Activated CD4-positive, alpha-beta T cell treated with anti-CD3 and anti-CD28 coated beads, Interleukin-2, amount 10 ng/mL, durations not matched to agents 7 days and 5 days (primary cell): ENCODE data around the gene H2AZ2. TPM values are rescaled to one million over a fixed set of nuclear protein-coding genes. Genes with fewer than 3 reads are reported as not detected.
"Not testable (repeated sequence)": the region's sequence is repeated elsewhere in the genome, so short reads cannot be mapped to it uniquely, and the experiment has no call there.

ENCODE experiments used
- CTCF ChIA-PET: fragments of 350-600 bp; sonication (Branson Sonifier 250); formaldehyde crosslinking; loops from one replicate; lab custom pipeline; 2021; ENCODE audit warnings: antibody characterized with exemption; lab: Charles Lee
- POLR2A ChIA-PET: fragments of 350-600 bp; sonication (Branson Sonifier 250); formaldehyde crosslinking; loops from one replicate; lab custom pipeline; 2021; ENCODE audit warnings: antibody characterized with exemption; lab: Charles Lee
- DNase-seq: peaks from one replicate; pipeline ENCODE4 v3.0.0-alpha.2; 2020
- H3K27ac Mint-ChIP-seq: one replicate; pipeline ENCODE4 v1.8.0; 2021; ENCODE audit warnings: mild to moderate bottlenecking, moderate library complexity, mixed read lengths
- H3K27me3 Mint-ChIP-seq: one replicate; pipeline ENCODE4 v1.8.0; 2021; ENCODE audit warnings: mixed read lengths
- H3K36me3 Mint-ChIP-seq: one replicate; pipeline ENCODE4 v1.8.0; 2021; ENCODE audit warnings: low read depth, mixed read lengths
- H3K4me1 Mint-ChIP-seq: one replicate; pipeline ENCODE4 v1.8.0; 2021; ENCODE audit warnings: mixed read lengths
- H3K4me3 Mint-ChIP-seq: one replicate; pipeline ENCODE4 v1.8.0; 2021; ENCODE audit warnings: mild to moderate bottlenecking, moderate library complexity, mixed read lengths
- H3K9me3 Mint-ChIP-seq: one replicate; pipeline ENCODE4 v1.8.0; 2021; ENCODE audit warnings: mixed read lengths
- total RNA-seq, 2 experiments: library from RNA; stranded (reverse); gene quantifications; one replicate each; pipeline ENCODE4 v1.2.3, GENCODE V29; 2021

H2AZ2 gene
- total RNA-seq, 2 experiments from 2014 or later = 327 to 404 TPM

DNA sequence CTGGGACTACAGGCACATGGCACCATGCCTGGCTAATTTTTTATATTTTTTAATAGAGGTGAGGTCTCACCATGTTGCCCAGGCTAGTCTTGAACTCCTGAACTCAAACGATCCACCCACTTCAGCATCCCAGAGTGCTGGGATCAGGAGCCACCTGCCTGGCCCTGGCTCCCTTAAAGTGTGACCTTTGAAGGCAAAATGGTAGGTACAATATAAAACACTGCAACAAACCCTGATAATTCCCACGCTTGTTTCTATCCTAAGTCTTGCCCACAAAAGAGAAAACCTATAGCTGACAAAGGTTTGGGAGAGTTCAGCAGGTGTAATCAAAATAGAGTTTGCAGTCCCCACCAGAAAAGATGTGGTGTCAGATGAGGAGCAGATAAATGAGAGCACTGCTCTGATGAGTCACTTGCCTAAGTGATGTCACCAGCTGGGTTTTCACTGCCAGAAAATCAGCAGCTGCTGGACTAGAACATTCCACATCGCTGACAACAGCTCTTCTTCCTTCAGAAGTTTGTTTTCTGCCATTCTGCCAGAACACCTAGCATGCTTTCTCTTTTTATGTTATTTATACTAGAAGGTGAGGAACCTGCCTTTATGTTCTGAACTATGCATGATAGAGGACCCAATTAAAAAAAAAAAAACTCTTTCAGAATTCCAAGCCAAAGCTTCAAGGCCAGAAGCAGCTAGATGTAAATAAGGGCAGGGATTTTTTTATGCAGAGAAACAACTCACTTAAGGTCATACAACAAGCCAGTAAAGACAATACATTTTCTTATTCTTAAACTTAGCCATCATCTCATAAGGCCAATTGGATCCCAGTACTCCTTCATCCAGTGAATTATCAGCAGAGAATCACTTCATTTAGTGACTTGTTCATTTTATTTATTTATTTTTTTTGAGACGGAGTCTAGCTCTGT lies 19.4 kb upstream of the H2AZ2 start:
- DNase-seq = no peak
- ChIA-PET CTCF (interaction anchor here (0.7 to 2.2 kb wide), 10 partner anchors 9 to 288 kb away, joined by 3 to 8 read pairs (median 4); partner anchors contain the start of gene H2AZ2), POLR2A (no interaction called here)
- H3K36me3 Mint-ChIP-seq = no peaks in the 10 kb centered on the region
- peaks cover 6% of the 10 kb centered on the region for H3K9me3 Mint-ChIP-seq
- H3K27me3 Mint-ChIP-seq = peaks cover 3% of the 10 kb centered on the region
- peaks cover 6% of the 10 kb centered on the region for H3K4me1 Mint-ChIP-seq
- no peak overlapping the region for H3K4me3 Mint-ChIP-seq
- H3K27ac Mint-ChIP-seq = no peak overlapping the region

DNA sequence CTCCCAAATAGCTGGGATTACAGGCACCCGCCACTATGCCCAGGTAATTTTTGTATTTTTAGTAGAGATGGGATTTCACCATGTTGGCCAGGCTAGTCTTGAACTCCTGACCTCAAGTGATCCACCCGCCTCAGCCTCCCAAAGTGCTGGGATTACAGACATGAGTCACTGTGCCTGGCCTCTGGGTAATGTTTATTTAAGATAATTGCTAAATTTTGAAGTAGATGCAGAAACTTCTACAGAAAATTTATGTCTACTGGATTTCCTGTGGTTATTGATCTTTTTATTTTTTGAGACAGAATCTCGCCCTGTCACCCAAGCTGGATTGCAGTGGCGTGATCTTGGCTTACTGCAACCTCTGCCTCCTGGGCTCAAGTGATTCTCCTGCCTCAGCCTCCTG lies 14.1 kb upstream of the H2AZ2 start:
- H3K27me3 Mint-ChIP-seq, H3K4me1 Mint-ChIP-seq, H3K27ac Mint-ChIP-seq, H3K36me3 Mint-ChIP-seq, POLR2A ChIA-PET, DNase-seq, H3K4me3 Mint-ChIP-seq, H3K9me3 Mint-ChIP-seq: not testable (repeated sequence)
- CTCF ChIA-PET = interaction anchor here (0.9 to 1.5 kb wide), 5 partner anchors 8 to 166 kb away, joined by 3 to 4 read pairs (median 3); no protein-coding TSS in a partner anchor

DNA sequence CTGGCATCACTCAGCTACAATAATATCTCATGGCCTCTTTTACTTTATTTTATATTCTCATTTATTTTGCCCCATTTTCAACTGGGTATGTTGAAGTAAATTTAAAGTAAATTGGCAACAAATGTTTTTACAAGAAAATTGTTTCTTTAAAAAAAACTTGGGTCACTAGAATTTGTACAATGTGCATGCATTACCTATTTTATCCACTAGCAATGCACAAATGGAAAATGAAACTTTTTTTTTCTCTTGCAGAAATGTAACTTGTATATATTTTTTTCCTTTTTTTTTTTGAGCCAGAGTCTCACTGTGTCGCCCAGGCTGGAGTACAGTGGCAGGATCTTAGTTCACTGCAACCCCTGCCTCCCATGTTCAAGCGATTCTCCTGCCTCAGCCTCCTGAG lies 10.3 kb upstream of the H2AZ2 start:
- ChIA-PET POLR2A (interaction anchor here (0.6 kb wide), 1 partner anchor 59 kb away, joined by 4 read pairs; no protein-coding TSS in a partner anchor), CTCF (interaction anchor here (0.6 to 2.6 kb wide), 8 partner anchors 8 to 147 kb away, joined by 3 to 7 read pairs (median 4); partner anchors contain the start of gene PURB)
- Mint-ChIP-seq H3K9me3 (no peaks in the 10 kb centered on the region), H3K4me3 (no peak overlapping the region), H3K27ac (peak overlapping the region; percentile 60), H3K27me3 (peaks cover 3% of the 10 kb centered on the region), H3K4me1 (peaks cover 15% of the 10 kb centered on the region), H3K36me3 (no peaks in the 10 kb centered on the region)
- no peak for DNase-seq

DNA sequence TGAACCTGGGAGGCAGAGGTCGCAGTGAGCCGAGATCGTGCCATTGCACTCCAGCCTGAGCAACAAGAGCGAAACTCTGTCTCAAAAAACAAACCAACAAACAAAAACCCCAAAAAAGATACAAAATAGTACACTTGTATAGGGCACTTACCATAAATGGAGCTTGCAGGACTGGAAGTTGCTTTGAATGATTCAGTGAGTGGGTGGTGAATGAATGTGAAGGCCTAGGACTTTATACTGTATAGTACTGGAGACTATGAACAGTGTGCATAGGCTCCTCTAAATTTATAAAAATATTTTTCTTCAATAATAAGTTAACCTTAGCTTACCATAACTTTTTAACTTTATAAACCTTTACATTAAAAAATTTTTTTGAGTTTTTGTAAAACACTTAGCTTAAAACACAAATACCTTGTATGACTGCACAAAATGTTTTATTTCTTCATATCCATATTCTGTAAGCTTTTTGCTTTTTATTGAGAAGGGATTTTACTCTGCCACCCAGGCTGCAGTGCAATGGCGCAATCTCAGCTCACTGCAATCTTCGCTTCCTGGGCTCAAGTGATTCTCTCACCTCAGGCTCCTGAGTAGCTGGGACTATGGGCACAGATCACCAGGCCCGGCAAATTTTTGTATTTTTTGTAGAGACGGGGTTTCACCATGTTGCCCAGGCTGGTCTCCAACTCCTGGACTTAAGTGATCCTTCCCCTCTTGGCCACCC lies 6.9 kb upstream of the H2AZ2 start:
- ChIA-PET POLR2A (interaction anchor here (0.6 kb wide), 1 partner anchor 19 kb away, joined by 3 read pairs; no protein-coding TSS in a partner anchor), CTCF (interaction anchor here (0.6 to 3.6 kb wide), 10 partner anchors 8 to 281 kb away, joined by 3 to 15 read pairs (median 4); partner anchors contain the start of gene TMED4)
- DNase-seq = no peak
- peaks cover 19% of the 10 kb centered on the region for H3K4me1 Mint-ChIP-seq
- no peaks in the 10 kb centered on the region for H3K27me3 Mint-ChIP-seq
- H3K27ac Mint-ChIP-seq = no peak overlapping the region
- peaks cover under 1% of the 10 kb centered on the region for H3K36me3 Mint-ChIP-seq
- no peak overlapping the region for H3K4me3 Mint-ChIP-seq
- H3K9me3 Mint-ChIP-seq = no peaks in the 10 kb centered on the region

GRCh38 chr7:44853391-44853790 lies 5.5 kb upstream of the H2AZ2 start:
- ChIA-PET POLR2A (no interaction called here), CTCF (interaction anchor here (1.0 to 1.6 kb wide), 3 partner anchors 15 to 282 kb away, joined by 3 to 4 read pairs (median 4); no protein-coding TSS in a partner anchor)
- Mint-ChIP-seq H3K27ac (no peak overlapping the region), H3K36me3 (peaks cover 3% of the 10 kb centered on the region), H3K4me1 (peaks cover 27% of the 10 kb centered on the region), H3K4me3 (no peak overlapping the region), H3K9me3 (no peaks in the 10 kb centered on the region), H3K27me3 (no peaks in the 10 kb centered on the region)
- DNase-seq = peak; percentile 10

DNA sequence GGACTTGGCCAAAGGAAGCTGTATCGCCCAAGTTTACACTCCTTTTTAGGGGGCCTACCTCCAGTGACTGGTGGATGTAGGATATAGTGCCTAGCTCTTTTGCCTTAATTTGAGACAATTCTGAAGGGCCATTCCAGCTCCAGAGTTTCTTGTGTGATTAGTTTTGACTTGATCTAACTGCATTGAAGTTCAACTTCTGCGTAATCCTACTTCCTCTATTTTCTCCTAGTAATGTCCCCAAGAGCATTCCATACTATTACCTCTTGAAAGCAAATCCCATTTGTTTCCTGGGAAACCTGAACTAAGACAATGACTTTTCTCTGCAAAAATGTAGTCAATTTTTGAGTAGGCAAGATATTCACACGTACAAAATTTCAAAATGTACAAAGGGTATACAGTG lies 4.7 kb upstream of the H2AZ2 start:
- no peak overlapping the region for H3K4me3 Mint-ChIP-seq
- CTCF ChIA-PET = interaction anchor here (0.7 to 1.2 kb wide), 3 partner anchors 68 to 283 kb away, joined by 3 to 4 read pairs (median 3); partner anchors contain the start of gene TMED4
- peaks cover 3% of the 10 kb centered on the region for H3K36me3 Mint-ChIP-seq
- H3K9me3 Mint-ChIP-seq = no peaks in the 10 kb centered on the region
- no peaks in the 10 kb centered on the region for H3K27me3 Mint-ChIP-seq
- POLR2A ChIA-PET = no interaction called here
- H3K27ac Mint-ChIP-seq = no peak overlapping the region
- DNase-seq = no peak
- peaks cover 22% of the 10 kb centered on the region for H3K4me1 Mint-ChIP-seq

GRCh38 chr7:44849885-44850544 lies 2.1 kb upstream of the H2AZ2 start:
- no peaks in the 10 kb centered on the region for H3K27me3 Mint-ChIP-seq
- H3K27ac Mint-ChIP-seq = peak overlapping the region; percentile 99
- POLR2A ChIA-PET = no interaction called here
- CTCF ChIA-PET = interaction anchor here (0.7 to 3.7 kb wide), 7 partner anchors 8 to 71 kb away, joined by 3 to 14 read pairs (median 4); no protein-coding TSS in a partner anchor
- no peaks in the 10 kb centered on the region for H3K9me3 Mint-ChIP-seq
- peaks cover 26% of the 10 kb centered on the region for H3K4me1 Mint-ChIP-seq
- DNase-seq = no peak
- H3K36me3 Mint-ChIP-seq = peaks cover 9% of the 10 kb centered on the region
- H3K4me3 Mint-ChIP-seq = peak overlapping the region; percentile 91

- Mint-ChIP-seq H3K27me3 (no peaks in the 10 kb centered on the region), H3K9me3 (no peaks in the 10 kb centered on the region), H3K27ac (peak overlapping the region; percentile 99), H3K4me1 (peaks cover 32% of the 10 kb centered on the region), H3K4me3 (peak overlapping the region; percentile 91), H3K36me3 (peaks cover 11% of the 10 kb centered on the region)
- no peak for DNase-seq
- CTCF ChIA-PET = interaction anchor here (0.7 to 4.1 kb wide), 13 partner anchors 8 to 267 kb away, joined by 3 to 14 read pairs (median 5); partner anchors contain the start of gene PURB
- POLR2A ChIA-PET = no interaction called here
Measured at GRCh38 chr7:44849259-44849884, 1.5 kb upstream of the H2AZ2 start.

GRCh38 chr7:44847509-44847919 lies 373 bp downstream of the H2AZ2 start:
- peak overlapping the region; percentile 91 for H3K4me3 Mint-ChIP-seq
- CTCF ChIA-PET = interaction anchor here (0.6 to 4.1 kb wide), 28 partner anchors 9 to 611 kb away, joined by 3 to 14 read pairs (median 4); partner anchors contain the start of genes DDX56, PURB and TBRG4
- peak; percentile 87 for DNase-seq
- no peaks in the 10 kb centered on the region for H3K27me3 Mint-ChIP-seq
- H3K4me1 Mint-ChIP-seq = peaks cover 38% of the 10 kb centered on the region
- peak overlapping the region; percentile 99 for H3K27ac Mint-ChIP-seq
- no peaks in the 10 kb centered on the region for H3K9me3 Mint-ChIP-seq
- H3K36me3 Mint-ChIP-seq = peaks cover 22% of the 10 kb centered on the region
- POLR2A ChIA-PET = interaction anchor here (0.6 to 1.3 kb wide), 5 partner anchors 37 to 98 kb away, joined by 3 to 4 read pairs (median 3); partner anchors contain the start of gene PURB

GRCh38 chr7:44846816-44847508 lies 925 bp downstream of the H2AZ2 start:
- H3K27me3 Mint-ChIP-seq = no peaks in the 10 kb centered on the region
- ChIA-PET CTCF (interaction anchor here (0.6 to 4.1 kb wide), 29 partner anchors 8 to 277 kb away, joined by 3 to 14 read pairs (median 4); partner anchors contain the start of genes DDX56, PURB and TBRG4), POLR2A (interaction anchor here (0.6 to 1.3 kb wide), 3 partner anchors 39 to 98 kb away, joined by 3 to 4 read pairs (median 3); partner anchors contain the start of gene PURB)
- H3K9me3 Mint-ChIP-seq = no peaks in the 10 kb centered on the region
- H3K4me3 Mint-ChIP-seq = peak overlapping the region; percentile 91
- H3K27ac Mint-ChIP-seq = peak overlapping the region; percentile 99
- H3K36me3 Mint-ChIP-seq = peaks cover 28% of the 10 kb centered on the region
- peaks cover 43% of the 10 kb centered on the region for H3K4me1 Mint-ChIP-seq
- DNase-seq = no peak

DNA sequence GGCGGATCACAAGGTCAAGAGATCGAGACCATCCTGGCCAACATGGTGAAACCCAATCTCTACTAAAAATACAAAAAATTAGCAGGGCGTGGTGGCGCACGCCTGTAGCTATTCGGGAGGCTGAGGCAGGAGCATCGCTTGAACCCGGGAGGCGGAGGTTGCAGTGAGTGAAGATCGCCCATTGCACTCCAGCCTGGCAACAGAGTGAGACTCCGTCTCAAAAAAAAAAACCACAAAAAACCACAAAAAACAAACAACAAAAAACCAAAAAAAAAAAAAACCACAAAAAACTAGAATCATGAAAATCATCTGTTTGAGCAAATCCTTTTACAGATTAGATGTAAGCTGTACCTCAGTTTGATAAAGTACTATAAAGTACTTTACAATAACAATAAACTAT lies 1.5 kb downstream of the H2AZ2 start:
- POLR2A ChIA-PET = interaction anchor here (0.6 kb wide), 1 partner anchor 48 kb away, joined by 3 read pairs; no protein-coding TSS in a partner anchor
- H3K27ac Mint-ChIP-seq = peak overlapping the region; percentile 99
- peaks cover 47% of the 10 kb centered on the region for H3K4me1 Mint-ChIP-seq
- peaks cover 32% of the 10 kb centered on the region for H3K36me3 Mint-ChIP-seq
- DNase-seq = peak; percentile 36
- H3K27me3 Mint-ChIP-seq, H3K9me3 Mint-ChIP-seq: not testable (repeated sequence)
- H3K4me3 Mint-ChIP-seq = peak overlapping the region; percentile 91
- CTCF ChIA-PET = interaction anchor here (0.6 to 4.1 kb wide), 14 partner anchors 9 to 277 kb away, joined by 3 to 14 read pairs (median 6); partner anchors contain the start of gene DDX56
